Loucy (cell line): Measurements from ENCODE around the gene YTHDF1.

Experiments
- CTCF ChIP-seq: fragments of 200-600 bp; sonication (generic); conservative IDR thresholded peaks from 2 replicates; pipeline ENCODE4 v1.5.1; 2014; ENCODE audit warnings: mild to moderate bottlenecking, antibody characterized with exemption, low read length
- EZH2phosphoT487 ChIP-seq: fragments of 200-600 bp; IDR thresholded peaks from 2 replicates; pipeline ENCODE4 v1.6.1; 2018; ENCODE audit warnings: antibody characterized with exemption, mild to moderate bottlenecking, moderate library complexity, borderline replicate concordance

DNA sequence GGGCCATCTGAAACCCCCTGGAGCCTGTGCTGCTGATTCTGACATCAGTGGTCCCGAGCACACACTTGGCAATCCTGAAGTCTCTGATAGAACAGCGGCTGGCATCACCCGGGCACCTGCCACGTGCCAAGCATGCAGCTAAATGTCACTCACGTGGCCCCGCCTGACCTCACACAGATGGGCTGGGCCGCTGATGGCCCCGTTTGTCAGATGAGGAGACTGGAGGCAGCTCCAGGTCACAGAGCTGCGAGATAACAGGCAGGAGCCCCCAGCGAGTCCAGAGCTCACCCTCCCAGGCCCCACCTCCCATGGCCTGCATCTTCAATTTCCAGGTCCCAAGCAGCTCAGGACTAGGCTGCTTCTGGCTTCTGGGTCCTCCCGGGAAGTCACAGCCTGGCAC, 67.2 kb downstream of the YTHDF1 start:
- TF ChIP-seq CTCF, result no peak
- no peak for TF ChIP-seq EZH2phosphoT487
